ENCODE results near the gene MLLT3.

GRCh38 chr9:20640331-20641187, 18.3 kb upstream of the MLLT3 start:
- TF ChIP-seq CTCF (IDR thresholded peaks at IDR 0.05) (no peak), POLR2A (IDR thresholded peaks at IDR 0.05) (no peak)

Data from thyroid gland (tissue), 4 donors.